Measurements from ENCODE around the gene PIRT.

The PIRT gene

GRCh38 chr17:10837921-10838320 is at the start of gene PIRT:
TSS of gene PIRT (minus strand) at chr17:10838087. CDS start at chr17:10825645, 12,442 bp downstream.
- no peak within 1 kb of the TSS for H3K4me3 ChIP-seq (ENCODE audit: low read depth, low read length)
- TF ChIP-seq CTCF (IDR thresholded peaks at IDR 0.05; ENCODE audit: insufficient read depth, low read depth, low read length, missing control alignments), result no peak
- DNase-seq (ENCODE audit: low read depth), result no peak

- TF ChIP-seq CTCF (IDR thresholded peaks at IDR 0.05; ENCODE audit: insufficient read depth, low read depth, low read length, missing control alignments), result no peak
- DNase-seq (ENCODE audit: low read depth), result no peak
- H3K4me3 ChIP-seq (ENCODE audit: low read depth, low read length), result no peak overlapping the region
Observed at GRCh38 chr17:10881959-10882358, 44.1 kb upstream of the PIRT start.

- no peak overlapping the region for H3K4me3 ChIP-seq (ENCODE audit: low read depth, low read length)
- peak; percentile 7 for DNase-seq (ENCODE audit: low read depth)
Observed at GRCh38 chr17:10879190-10879836, 41.4 kb upstream of the PIRT start.

DNA sequence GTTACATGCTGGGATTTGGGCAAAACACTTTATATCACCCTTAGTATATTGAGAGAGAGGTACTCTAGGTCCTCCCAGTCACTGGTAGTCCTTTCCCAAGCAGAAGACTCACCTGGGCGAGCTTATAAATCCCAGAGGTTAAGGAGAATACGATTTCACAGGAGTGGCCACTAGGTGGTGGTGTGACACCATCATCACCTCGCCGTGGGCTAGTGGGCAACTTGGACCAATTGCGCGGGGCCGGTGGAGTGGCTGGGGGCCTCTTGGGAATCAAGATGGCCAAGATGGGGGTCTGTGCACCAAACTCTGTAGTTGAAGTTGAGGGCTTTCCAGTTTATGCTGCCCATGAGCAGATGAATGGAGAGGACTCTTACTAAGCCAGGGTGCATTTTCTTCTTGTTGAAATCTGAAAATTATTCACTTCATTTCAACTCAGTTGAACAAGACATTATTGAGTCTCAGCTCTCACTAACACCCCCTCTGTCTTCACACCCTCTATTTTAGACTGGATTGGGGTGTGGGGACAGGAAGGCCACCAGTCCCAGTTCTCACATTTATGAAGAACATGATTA is 38.2 kb upstream of the PIRT start:
- DNase-seq (ENCODE audit: low read depth), result peak; percentile 53
- peak; percentile 63 for TF ChIP-seq CTCF (IDR thresholded peaks at IDR 0.05; ENCODE audit: insufficient read depth, low read depth, low read length, missing control alignments)
- no peak overlapping the region for H3K4me3 ChIP-seq (ENCODE audit: low read depth, low read length)

More at GRCh38 chr17:10879190-10879836, 41.4 kb upstream of the PIRT start:
- peak; percentile 19 for TF ChIP-seq CTCF (IDR thresholded peaks at IDR 0.05; ENCODE audit: insufficient read depth, low read depth, low read length, missing control alignments)

DNA sequence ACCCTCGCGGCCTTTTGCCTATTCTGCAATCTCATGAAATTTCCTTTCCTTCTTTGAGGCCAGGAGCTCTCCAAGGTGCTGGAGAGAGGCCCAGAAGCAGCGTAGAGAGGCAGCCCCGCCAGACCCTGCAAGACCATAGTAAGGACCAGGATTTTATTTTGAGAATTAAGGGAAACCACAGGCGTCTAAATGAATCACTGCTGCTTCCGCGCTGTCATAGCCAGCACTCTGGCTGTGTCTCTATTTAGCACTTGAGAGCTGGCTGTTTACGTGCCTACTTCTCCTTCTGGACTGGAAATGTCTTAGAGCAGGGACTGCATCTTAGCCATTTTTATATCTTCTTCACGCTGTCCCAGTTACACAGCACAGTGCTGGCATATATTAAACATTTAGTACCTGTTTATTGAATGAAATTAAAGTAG is 37.6 kb upstream of the PIRT start:
- DNase-seq (ENCODE audit: low read depth), result peak; percentile 10
- no peak for TF ChIP-seq CTCF (IDR thresholded peaks at IDR 0.05; ENCODE audit: insufficient read depth, low read depth, low read length, missing control alignments)
- no peak overlapping the region for H3K4me3 ChIP-seq (ENCODE audit: low read depth, low read length)

- DNase-seq (ENCODE audit: low read depth), result no peak
- TF ChIP-seq CTCF (IDR thresholded peaks at IDR 0.05; ENCODE audit: insufficient read depth, low read depth, low read length, missing control alignments), result no peak
- H3K4me3 ChIP-seq (ENCODE audit: low read depth, low read length), result no peak overlapping the region
Observed at GRCh38 chr17:10871914-10872313, 34.0 kb upstream of the PIRT start.

All from GM12865 (cell line).